ENCODE measurements around the gene OSBPL9.
A peak's percentile ranks its signal among the peaks of the same experiment; 100 is the strongest.
"Not testable (repeated sequence)": the region's sequence is repeated elsewhere in the genome, so short reads cannot be mapped to it uniquely, and the experiment has no call there.

Gene OSBPL9

DNA sequence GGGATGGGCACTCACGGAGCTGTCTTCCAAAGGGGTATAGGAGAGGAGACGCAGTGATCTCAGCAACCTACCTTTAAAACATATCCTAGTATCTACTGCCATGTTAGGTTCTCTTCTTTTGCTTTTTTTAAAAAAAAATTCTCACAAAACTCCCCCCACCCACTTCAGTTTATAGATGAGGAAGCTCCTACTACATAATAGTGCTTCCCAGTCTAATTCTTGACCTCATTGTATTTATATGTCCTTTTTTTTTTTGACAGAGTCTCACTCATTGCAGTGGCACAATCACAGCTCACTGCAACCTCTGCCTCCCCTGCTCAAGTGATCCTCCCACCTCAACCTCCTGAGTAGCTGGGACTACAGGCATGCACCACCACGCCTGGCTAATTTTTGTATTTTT, 99.9 kb downstream of the OSBPL9 start:
- DNase-seq = no peak

GRCh38 chr1:51717842-51718241, 101.0 kb downstream of the OSBPL9 start:
- no peak for DNase-seq

DNA sequence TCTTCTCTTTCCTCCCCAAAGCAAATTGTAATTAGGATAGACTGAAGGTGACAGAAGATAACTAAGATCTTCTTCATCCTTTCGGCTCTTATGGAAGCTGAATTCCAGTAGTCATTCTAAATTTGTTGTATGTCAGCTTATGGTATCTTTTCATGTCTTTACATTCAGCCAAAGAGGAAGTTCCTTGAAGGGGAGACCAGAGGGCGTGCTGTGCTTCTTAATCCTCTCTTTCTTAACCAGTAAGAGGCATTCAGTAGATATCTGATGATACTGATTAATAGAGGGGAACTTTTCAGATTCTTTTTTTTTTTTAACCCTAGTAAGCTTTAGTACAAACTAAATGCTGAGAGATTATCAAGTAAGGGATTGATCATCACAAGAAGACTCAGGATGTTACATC, 102.3 kb downstream of the OSBPL9 start:
- DNase-seq = no peak

DNA sequence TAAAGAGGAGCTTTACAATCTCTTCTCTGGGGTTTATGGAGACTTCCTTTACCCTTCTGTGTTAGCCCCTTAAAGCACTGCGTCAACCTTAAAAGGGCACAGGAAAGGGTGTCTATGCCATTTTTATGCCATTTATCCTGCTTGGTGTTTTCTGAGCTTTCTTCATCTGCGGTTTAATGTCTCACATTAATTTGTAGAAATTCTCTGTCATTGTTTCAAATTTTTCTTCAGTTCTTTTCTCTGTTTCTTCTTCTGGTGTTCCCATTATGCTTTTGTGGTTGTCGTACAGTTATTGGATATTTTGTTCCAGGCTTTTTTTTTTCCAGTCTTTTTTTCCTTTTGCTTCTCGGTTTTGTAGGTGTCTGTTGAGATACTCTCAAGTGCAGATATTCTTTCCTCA, 107.9 kb downstream of the OSBPL9 start:
- DNase-seq = no peak

DNA sequence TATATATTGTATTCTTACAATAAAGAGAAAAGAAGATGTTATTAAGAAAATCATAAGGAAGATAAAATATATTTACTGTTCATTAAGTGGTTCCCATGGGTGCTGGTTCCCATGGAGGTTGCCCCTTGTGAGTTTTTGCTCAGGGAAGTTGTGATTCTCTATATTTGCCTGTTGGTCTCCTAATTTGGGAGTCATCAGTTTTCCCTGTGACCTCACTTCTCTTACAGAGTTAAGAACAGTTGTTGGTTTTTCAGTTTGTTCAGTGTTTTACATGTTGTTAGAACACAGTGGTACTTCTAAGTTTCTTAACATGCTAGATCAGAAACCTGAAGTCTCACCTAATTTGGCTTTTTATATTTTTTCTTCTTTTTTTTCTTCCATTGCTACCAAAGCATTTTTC, 109.2 kb downstream of the OSBPL9 start:
- DNase-seq = no peak

GRCh38 chr1:51726544-51727225, 109.8 kb downstream of the OSBPL9 start:
- no peak for DNase-seq

GRCh38 chr1:51727366-51727765, 110.5 kb downstream of the OSBPL9 start:
- DNase-seq = no peak

GRCh38 chr1:51728611-51729155, 111.8 kb downstream of the OSBPL9 start:
- no peak for DNase-seq

- peak; percentile 78 for DNase-seq
Measured at GRCh38 chr1:51729156-51729823, 112.4 kb downstream of the OSBPL9 start.

- no peak for DNase-seq
Measured at GRCh38 chr1:51729824-51730301, 113.0 kb downstream of the OSBPL9 start.

- DNase-seq = no peak
Measured at GRCh38 chr1:51731998-51732397, 115.1 kb downstream of the OSBPL9 start.

DNA sequence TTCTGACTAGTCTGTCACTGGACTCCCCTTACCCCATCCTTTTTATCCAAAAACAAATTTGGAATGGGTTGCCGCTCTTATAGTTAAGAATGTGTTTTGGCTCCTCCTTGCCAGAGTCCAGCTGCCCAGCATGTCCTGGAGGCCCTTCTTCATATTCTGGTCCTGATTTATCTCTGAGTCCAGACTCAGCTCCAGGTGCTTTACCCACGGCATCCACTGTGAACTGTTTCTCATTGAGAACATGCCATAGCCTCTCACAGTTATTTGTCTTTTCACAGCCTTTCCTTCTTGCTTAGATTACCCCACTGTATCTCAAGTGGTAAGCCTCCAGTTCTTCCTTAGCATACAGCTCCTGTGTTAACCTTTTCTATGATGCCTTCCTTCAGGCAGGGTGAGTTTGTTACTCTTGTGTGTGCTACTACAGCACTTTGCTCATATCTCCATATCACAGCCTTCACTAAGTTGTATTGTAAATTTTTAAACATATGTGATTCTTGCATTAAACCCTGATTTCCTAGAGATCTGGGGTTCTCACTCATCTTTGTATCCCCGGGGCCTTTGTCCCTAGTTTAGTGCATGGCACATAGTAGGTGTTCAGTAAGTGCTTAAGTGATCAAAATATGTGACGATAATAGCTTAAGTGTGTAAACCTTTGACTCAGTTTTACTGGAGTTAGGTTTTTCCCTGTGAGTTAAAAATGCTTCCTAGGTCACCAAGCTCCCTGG, 116.0 kb downstream of the OSBPL9 start:
- DNase-seq = no peak

GRCh38 chr1:51733426-51733774, 116.5 kb downstream of the OSBPL9 start:
- not testable (repeated sequence) for DNase-seq

DNA sequence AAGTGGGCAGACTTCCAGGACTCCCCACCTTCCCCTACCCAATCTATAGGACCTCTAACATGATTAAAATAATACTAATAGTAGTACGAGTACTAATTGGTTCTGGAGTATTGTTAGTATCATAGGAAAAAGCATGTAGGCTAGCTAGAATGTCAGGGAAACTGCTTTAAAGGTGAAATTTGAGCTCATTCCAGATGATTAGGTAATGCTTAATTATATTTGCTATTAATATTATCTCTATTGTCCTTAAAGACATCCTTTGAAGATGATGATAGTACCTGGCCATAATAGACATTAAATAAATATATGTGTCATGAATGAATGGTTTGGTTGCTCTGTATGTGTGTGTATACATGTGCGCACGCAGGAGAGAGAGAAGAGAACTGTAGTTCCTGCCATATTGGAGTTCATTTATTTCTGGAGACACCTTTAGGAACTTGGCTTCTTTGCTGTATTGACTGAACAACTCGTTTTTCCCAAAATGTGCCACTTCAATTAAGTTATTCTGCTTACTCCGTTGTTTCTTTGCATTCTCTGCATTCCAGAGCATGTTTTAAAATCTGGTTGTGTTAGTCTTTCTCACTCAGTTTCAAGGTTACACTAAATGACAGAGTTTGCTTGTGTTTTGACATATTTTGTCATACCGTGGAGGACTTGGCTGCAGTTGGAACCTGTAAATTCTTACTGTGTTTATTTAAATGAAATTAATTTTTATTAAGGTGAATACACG, 117.1 kb downstream of the OSBPL9 start:
- DNase-seq = no peak

DNA sequence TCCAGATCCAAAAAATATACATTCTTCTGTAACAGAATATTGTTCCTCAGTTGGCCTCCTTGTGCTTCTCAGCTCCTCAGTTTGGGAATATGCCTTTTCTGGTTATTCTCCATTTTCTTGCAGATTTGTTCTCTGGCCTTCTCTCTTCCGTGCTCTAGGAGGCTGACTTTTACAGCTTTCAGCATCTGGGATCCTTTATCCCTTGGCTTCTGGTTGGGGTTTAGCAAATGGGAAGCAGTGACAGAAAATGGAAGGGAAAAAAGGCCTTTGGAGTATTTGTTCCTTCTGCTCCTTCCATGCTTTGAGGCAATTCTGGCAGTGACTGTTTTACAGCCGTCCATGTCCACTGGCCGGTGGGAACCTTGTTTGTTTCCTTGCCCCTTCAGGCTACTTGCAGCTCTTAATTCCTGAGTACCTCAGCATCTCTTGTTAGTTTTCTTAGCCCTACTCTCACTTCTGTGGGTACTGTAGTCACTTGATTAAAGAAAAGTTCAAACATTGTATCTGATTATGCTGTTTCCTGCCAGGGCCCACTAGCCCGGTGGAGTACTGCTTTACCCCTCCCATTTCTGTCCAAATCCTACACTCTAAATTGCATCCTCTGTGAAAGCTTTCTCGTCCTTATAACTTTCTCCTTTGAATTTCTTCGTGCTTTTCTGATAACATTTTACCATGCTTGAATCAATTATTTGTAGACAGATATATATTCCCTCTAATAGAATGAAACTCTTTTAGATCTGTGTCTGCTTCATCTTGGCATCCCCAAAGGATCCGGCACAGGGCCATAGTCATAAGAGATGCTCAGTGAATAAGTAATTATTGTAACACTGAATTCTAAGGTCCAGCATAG, 118.2 kb downstream of the OSBPL9 start:
- no peak for DNase-seq

GRCh38 chr1:51735746-51736254, 118.9 kb downstream of the OSBPL9 start:
- no peak for DNase-seq

- peak; percentile 3 for DNase-seq
Measured at GRCh38 chr1:51736702-51737101, 119.8 kb downstream of the OSBPL9 start.

DNA sequence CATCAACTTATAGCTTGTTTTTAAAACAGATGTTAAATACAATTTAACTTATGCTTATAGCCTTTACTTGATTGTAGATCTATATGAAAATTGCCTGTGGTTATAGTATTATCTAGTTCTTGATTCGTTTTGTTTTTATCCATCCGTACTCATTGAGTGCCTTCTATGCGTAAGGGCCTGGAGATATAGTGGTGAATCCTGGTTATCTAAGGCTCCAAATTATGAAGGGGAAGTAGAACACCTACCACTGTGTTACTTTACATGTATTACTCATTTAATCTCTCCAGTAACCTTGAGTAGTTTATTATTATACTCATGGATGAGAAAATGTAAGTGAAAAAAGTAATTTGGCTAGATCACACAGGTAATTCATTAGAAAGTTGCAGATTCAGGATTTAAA, 121.8 kb downstream of the OSBPL9 start:
- DNase-seq = no peak

GRCh38 chr1:51740652-51741051, 123.8 kb downstream of the OSBPL9 start:
- no peak for DNase-seq

DNA sequence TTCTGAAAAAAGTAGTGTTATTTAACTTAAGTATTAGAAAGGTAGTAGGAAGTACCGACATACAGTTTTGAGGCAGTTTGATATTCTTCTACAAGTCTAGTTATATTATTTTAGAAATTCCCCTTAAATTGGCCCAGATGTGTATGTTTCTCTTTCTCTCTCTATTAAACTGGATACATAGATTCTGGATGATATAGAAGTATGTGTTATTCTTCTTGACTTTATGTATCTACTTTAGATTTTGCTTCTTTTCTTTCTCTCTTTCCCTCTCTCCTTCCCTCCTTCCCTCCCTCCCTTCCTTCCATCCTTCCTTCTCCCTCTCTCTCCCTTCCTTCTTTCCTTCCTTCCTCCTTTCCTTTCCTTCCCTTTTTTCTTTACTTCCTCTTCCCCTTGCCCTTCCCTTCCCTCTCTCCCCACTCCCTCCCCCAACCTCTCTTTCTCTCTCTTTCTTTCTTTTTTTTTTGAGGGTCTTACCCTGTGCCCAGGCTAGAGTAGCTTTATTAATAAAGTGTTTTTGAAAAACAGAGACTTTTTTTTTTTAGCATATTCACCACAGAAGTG, 124.3 kb downstream of the OSBPL9 start:
- DNase-seq = no peak

- no peak for DNase-seq
Measured at GRCh38 chr1:51744506-51745303, 127.8 kb downstream of the OSBPL9 start.
